Trophoblast cell (in vitro differentiated cells and primary cell): Measurements from ENCODE around the gene DBNL.

Source experiments
- DNase-seq, 2 donors: peaks; one replicate each; pipeline ENCODE4 v3.0.0-alpha.2; 2016
- H2AFZ ChIP-seq: 2 replicates; pipeline ENCODE4 v1.6.1; 2013; ENCODE audit warnings: low read length, moderate library complexity, mild to moderate bottlenecking; ENCODE audit not compliant: insufficient read depth, poor library complexity
- H2AK5ac ChIP-seq: 2 replicates; pipeline ENCODE4 v1.6.1; 2013; ENCODE audit warnings: mild to moderate bottlenecking, low read length
- H2BK120ac ChIP-seq: 2 replicates; pipeline ENCODE4 v1.6.1; 2013; ENCODE audit warnings: low read length, mild to moderate bottlenecking, moderate library complexity; ENCODE audit not compliant: insufficient read depth, poor library complexity
- H2BK12ac ChIP-seq: 2 replicates; pipeline ENCODE4 v1.6.1; 2013; ENCODE audit warnings: mild to moderate bottlenecking, low read length, moderate library complexity
- H2BK5ac ChIP-seq: 2 replicates; pipeline ENCODE4 v1.6.1; 2013; ENCODE audit warnings: low read length, low read depth, moderate library complexity, mild to moderate bottlenecking; ENCODE audit not compliant: poor library complexity
- H3K14ac ChIP-seq: 2 replicates; pipeline ENCODE4 v1.6.1; 2013; ENCODE audit warnings: mild to moderate bottlenecking, low read length
- H3K18ac ChIP-seq: 2 replicates; pipeline ENCODE4 v1.6.1; 2013; ENCODE audit warnings: mild to moderate bottlenecking, low read length
- H3K23ac ChIP-seq: 2 replicates; pipeline ENCODE4 v1.6.1; 2013; ENCODE audit warnings: low read length
- H3K27ac ChIP-seq: 2 replicates; pipeline ENCODE4 v1.5.1; 2013; ENCODE audit warnings: low read depth, mild to moderate bottlenecking, inconsistent platforms, low read length, moderate library complexity
- H3K27me3 ChIP-seq: 2 replicates; pipeline ENCODE4 v1.6.1; 2013; ENCODE audit warnings: inconsistent platforms, mild to moderate bottlenecking, low read length, moderate library complexity; ENCODE audit not compliant: insufficient read depth
- H3K36me3 ChIP-seq, 2 experiments: 1 replicate in 1 of 2; 2 replicates in 1 of 2; pipeline ENCODE4 v1.6.1; 2013; ENCODE audit warnings: low read length in 2 of 2, mild to moderate bottlenecking in 2 of 2, moderate library complexity in 1 of 2; ENCODE audit not compliant: insufficient read depth in 2 of 2, control insufficient read depth in 1 of 2
- H3K4ac ChIP-seq: 2 replicates; pipeline ENCODE4 v1.6.1; 2013; ENCODE audit warnings: low read depth, mild to moderate bottlenecking, low read length, moderate library complexity
- H3K4me1 ChIP-seq, 2 experiments: 1 replicate in 1 of 2; 2 replicates in 1 of 2; pipeline ENCODE4 v1.6.1; 2013; ENCODE audit warnings: low read length in 2 of 2, mild to moderate bottlenecking in 2 of 2, moderate library complexity in 1 of 2; ENCODE audit not compliant: insufficient read depth in 2 of 2, control insufficient read depth in 1 of 2
- H3K4me2 ChIP-seq: 2 replicates; pipeline ENCODE4 v1.6.1; 2013; ENCODE audit warnings: inconsistent platforms, mild to moderate bottlenecking, low read length, moderate library complexity
- H3K4me3 ChIP-seq: 2 replicates; pipeline ENCODE4 v1.5.1; 2013; ENCODE audit warnings: mild to moderate bottlenecking, low read depth, low read length, inconsistent platforms
- H3K79me1 ChIP-seq: one replicate; pipeline ENCODE4 v1.6.1; 2013; ENCODE audit warnings: low read length
- H3K79me2 ChIP-seq: 2 replicates; pipeline ENCODE4 v1.6.1; 2013; ENCODE audit warnings: low read length, mild to moderate bottlenecking; ENCODE audit not compliant: control insufficient read depth, insufficient read depth, poor library complexity
- H3K9ac ChIP-seq: 2 replicates; pipeline ENCODE4 v1.6.1; 2013; ENCODE audit warnings: mild to moderate bottlenecking, low read length
- H3K9me3 ChIP-seq: 2 replicates; pipeline ENCODE4 v1.6.1; 2013; ENCODE audit warnings: low read depth, mild to moderate bottlenecking, control low read depth, inconsistent platforms, low read length; ENCODE audit not compliant: insufficient read depth
- H4K12ac ChIP-seq: 2 replicates; pipeline ENCODE4 v1.6.1; 2013; ENCODE audit warnings: low read depth, mild to moderate bottlenecking, low read length, moderate library complexity
- H4K8ac ChIP-seq: 2 replicates; pipeline ENCODE4 v1.6.1; 2013; ENCODE audit warnings: low read depth, mild to moderate bottlenecking, low read length, moderate library complexity
- H4K91ac ChIP-seq: one replicate; pipeline ENCODE4 v1.6.1; 2013; ENCODE audit warnings: low read depth, mild to moderate bottlenecking, low read length, moderate library complexity
- WGBS: extraction: QIAGEN DNeasy Blood & Tissue Kit; methylation state at CpG from one replicate; pipeline ENCODE4 v1.1.7; 2013; ENCODE audit warnings: missing lambda C conversion rate; ENCODE audit not compliant: insufficient read length, insufficient coverage; ENCODE audit errors: extremely low coverage; 5-methylcytosine and 5-hydroxymethylcytosine counted together

DBNL gene

GRCh38 chr7:44095781-44096180 lies 51.3 kb downstream of the DBNL start:
- Histone ChIP-seq H3K4ac (no peak overlapping the region), H3K23ac (no peak overlapping the region), H3K79me2 (no peaks in the 10 kb centered on the region), H4K91ac (no peak overlapping the region), H2BK12ac (no peak overlapping the region), H3K36me3 (no peaks in the 10 kb centered on the region), H3K79me1 (no peaks in the 10 kb centered on the region), H3K4me3 (no peak overlapping the region), H3K4me1 (no peaks in the 10 kb centered on the region), H2AK5ac (no peak overlapping the region), H3K14ac (no peak overlapping the region), H3K4me2 (no peak overlapping the region), H4K12ac (no peak overlapping the region), H3K18ac (no peak overlapping the region), H2BK120ac (no peak overlapping the region), H3K9me3 (no peaks in the 10 kb centered on the region), H3K27me3 (no peaks in the 10 kb centered on the region), H2BK5ac (no peak overlapping the region), H3K27ac (no peak overlapping the region), H2AFZ (no peak overlapping the region), H3K9ac (no peak overlapping the region), H4K8ac (no peak overlapping the region)
- no peak for DNase-seq
- no CpG with 5 or more reads among the region's 3 CpGs for WGBS

GRCh38 chr7:44096326-44096881 lies 51.9 kb downstream of the DBNL start:
- Histone ChIP-seq H2BK120ac (no peak overlapping the region), H3K4me2 (no peak overlapping the region), H3K4me3 (no peak overlapping the region), H3K4ac (no peak overlapping the region), H3K18ac (no peak overlapping the region), H3K9me3 (no peaks in the 10 kb centered on the region), H3K9ac (no peak overlapping the region), H4K12ac (no peak overlapping the region), H2AK5ac (no peak overlapping the region), H4K91ac (no peak overlapping the region), H2AFZ (no peak overlapping the region), H2BK5ac (no peak overlapping the region), H3K27ac (no peak overlapping the region), H3K79me1 (no peaks in the 10 kb centered on the region), H3K4me1 (no peaks in the 10 kb centered on the region), H3K14ac (no peak overlapping the region), H3K79me2 (no peaks in the 10 kb centered on the region), H2BK12ac (no peak overlapping the region), H3K27me3 (no peaks in the 10 kb centered on the region), H4K8ac (no peak overlapping the region), H3K36me3 (no peaks in the 10 kb centered on the region), H3K23ac (no peak overlapping the region)
- WGBS: no CpG with 5 or more reads among the region's 8 CpGs
- DNase-seq: no peak

GRCh38 chr7:44097064-44097932 lies 52.8 kb downstream of the DBNL start:
- no peak for DNase-seq
- no CpG with 5 or more reads among the region's 9 CpGs for WGBS
- no peak overlapping the region for H2BK12ac ChIP-seq

GRCh38 chr7:44098092-44099068 lies 53.9 kb downstream of the DBNL start:
- Histone ChIP-seq H4K91ac (no peak overlapping the region), H3K4me3 (no peak overlapping the region), H2AK5ac (no peak overlapping the region), H3K4me2 (no peak overlapping the region), H3K27ac (no peak overlapping the region), H3K4ac (no peak overlapping the region), H2BK5ac (no peak overlapping the region), H2BK120ac (no peak overlapping the region), H3K36me3 (no peaks in the 10 kb centered on the region), H2BK12ac (no peak overlapping the region), H4K12ac (no peak overlapping the region), H2AFZ (no peak overlapping the region), H3K14ac (no peak overlapping the region), H3K9me3 (peaks cover 1% of the 10 kb centered on the region), H3K9ac (no peak overlapping the region), H3K4me1 (no peaks in the 10 kb centered on the region), H3K79me1 (no peaks in the 10 kb centered on the region), H4K8ac (no peak overlapping the region), H3K18ac (no peak overlapping the region), H3K27me3 (no peaks in the 10 kb centered on the region), H3K23ac (no peak overlapping the region), H3K79me2 (no peaks in the 10 kb centered on the region)
- no CpG with 5 or more reads among the region's 6 CpGs for WGBS
- DNase-seq: no peak

More at GRCh38 chr7:44097064-44097932, 52.8 kb downstream of the DBNL start:
- no peaks in the 10 kb centered on the region for H3K79me1 ChIP-seq
- no peak overlapping the region for H3K9ac ChIP-seq
- no peak overlapping the region for H3K23ac ChIP-seq
- no peak overlapping the region for H3K4me2 ChIP-seq
- H4K8ac ChIP-seq: no peak overlapping the region
- no peak overlapping the region for H2AK5ac ChIP-seq
- no peak overlapping the region for H2BK120ac ChIP-seq
- no peak overlapping the region for H3K4me3 ChIP-seq
- H3K27me3 ChIP-seq: no peaks in the 10 kb centered on the region
- H3K9me3 ChIP-seq: no peaks in the 10 kb centered on the region
- no peaks in the 10 kb centered on the region for H3K4me1 ChIP-seq
- H3K4ac ChIP-seq: no peak overlapping the region
- no peak overlapping the region for H3K18ac ChIP-seq
- H2BK5ac ChIP-seq: no peak overlapping the region
- no peak overlapping the region for H2AFZ ChIP-seq
- no peak overlapping the region for H3K14ac ChIP-seq
- no peak overlapping the region for H4K12ac ChIP-seq
- no peak overlapping the region for H4K91ac ChIP-seq
- H3K79me2 ChIP-seq: no peaks in the 10 kb centered on the region
- no peak overlapping the region for H3K27ac ChIP-seq
- H3K36me3 ChIP-seq: no peaks in the 10 kb centered on the region
